Measurements from ENCODE around the gene HES5. TPM values are rescaled to one million over a fixed set of nuclear protein-coding genes. Genes with fewer than 3 reads are reported as not detected.

HES5 gene
- total and polyA plus RNA-seq, 5 donors: 0.52 to 1.8 (median 0.94) TPM

- 88% methylated on average over 25 of the region's 25 CpGs for WGBS
- no peaks in the 10 kb centered on the region for H3K27me3 ChIP-seq (ENCODE audit: control insufficient read depth, insufficient read depth)
- no peak for ATAC-seq
- no peak overlapping the region for H3K4me3 ChIP-seq (ENCODE audit: low read length)
- H3K9me3 ChIP-seq (ENCODE audit: control insufficient read depth, low read length): no peaks in the 10 kb centered on the region
- intact Hi-C loops (cut with DNase I): no loop called here
- peaks cover 3% of the 10 kb centered on the region for H3K4me1 ChIP-seq (ENCODE audit: control insufficient read depth, insufficient read depth, low read length)
- no peak overlapping the region for H3K27ac ChIP-seq (ENCODE audit: low read length)
- DNase-seq: no peak
Observed at GRCh38 chr1:2519029-2519685, 10.9 kb downstream of the HES5 start.

- no peak overlapping the region for H3K4me3 ChIP-seq (ENCODE audit: low read length)
- no peaks in the 10 kb centered on the region for H3K4me1 ChIP-seq (ENCODE audit: control insufficient read depth, insufficient read depth, low read length)
- no peaks in the 10 kb centered on the region for H3K9me3 ChIP-seq (ENCODE audit: control insufficient read depth, low read length)
- intact Hi-C loops (cut with DNase I): no loop called here
- 92% methylated on average over 26 of the region's 26 CpGs for WGBS
- ATAC-seq: no peak
- H3K27me3 ChIP-seq (ENCODE audit: control insufficient read depth, insufficient read depth): no peaks in the 10 kb centered on the region
- DNase-seq: no peak
- no peak overlapping the region for H3K27ac ChIP-seq (ENCODE audit: low read length)
Observed at GRCh38 chr1:2518528-2518927, 11.5 kb downstream of the HES5 start.

- Histone ChIP-seq H3K27ac (ENCODE audit: low read length) (no peak overlapping the region), H3K27me3 (ENCODE audit: control insufficient read depth, insufficient read depth) (no peaks in the 10 kb centered on the region), H3K4me3 (ENCODE audit: low read length) (no peak overlapping the region), H3K4me1 (ENCODE audit: control insufficient read depth, insufficient read depth, low read length) (no peaks in the 10 kb centered on the region), H3K9me3 (ENCODE audit: control insufficient read depth, low read length) (no peaks in the 10 kb centered on the region)
- intact Hi-C loops (cut with DNase I): no loop called here
- DNase-seq: no peak
- no peak for ATAC-seq
- 92% methylated on average over 17 of the region's 17 CpGs for WGBS
Observed at GRCh38 chr1:2517966-2518365, 12.1 kb downstream of the HES5 start.

- Histone ChIP-seq H3K27ac (ENCODE audit: low read length) (no peak overlapping the region), H3K4me1 (ENCODE audit: control insufficient read depth, insufficient read depth, low read length) (no peaks in the 10 kb centered on the region), H3K4me3 (ENCODE audit: low read length) (no peak overlapping the region), H3K27me3 (ENCODE audit: control insufficient read depth, insufficient read depth) (no peaks in the 10 kb centered on the region), H3K9me3 (ENCODE audit: control insufficient read depth, low read length) (no peaks in the 10 kb centered on the region)
- 95% methylated on average over 14 of the region's 14 CpGs for WGBS
- ATAC-seq (no peak), DNase-seq (no peak)
- intact Hi-C loops (cut with DNase I): no loop called here
Observed at GRCh38 chr1:2516946-2517345, 13.1 kb downstream of the HES5 start.

GRCh38 chr1:2516124-2516523 is 13.9 kb downstream of the HES5 start:
- H3K9me3 ChIP-seq (ENCODE audit: control insufficient read depth, low read length): no peaks in the 10 kb centered on the region
- no peak overlapping the region for H3K4me3 ChIP-seq (ENCODE audit: low read length)
- H3K4me1 ChIP-seq (ENCODE audit: control insufficient read depth, insufficient read depth, low read length): no peaks in the 10 kb centered on the region
- no peak for ATAC-seq
- intact Hi-C loops (cut with DNase I): no loop called here
- no peaks in the 10 kb centered on the region for H3K27me3 ChIP-seq (ENCODE audit: control insufficient read depth, insufficient read depth)
- H3K27ac ChIP-seq (ENCODE audit: low read length): no peak overlapping the region
- no peak for DNase-seq
- WGBS: 96% methylated on average over 17 of the region's 17 CpGs

GRCh38 chr1:2515763-2516080 is 14.3 kb downstream of the HES5 start:
- ATAC-seq (no peak), DNase-seq (no peak)
- 94% methylated on average over 11 of the region's 11 CpGs for WGBS
- intact Hi-C loops (cut with DNase I): no loop called here
- H3K27ac ChIP-seq (ENCODE audit: low read length): no peak overlapping the region
- no peaks in the 10 kb centered on the region for H3K9me3 ChIP-seq (ENCODE audit: control insufficient read depth, low read length)
- no peaks in the 10 kb centered on the region for H3K27me3 ChIP-seq (ENCODE audit: control insufficient read depth, insufficient read depth)
- no peaks in the 10 kb centered on the region for H3K4me1 ChIP-seq (ENCODE audit: control insufficient read depth, insufficient read depth, low read length)
- H3K4me3 ChIP-seq (ENCODE audit: low read length): no peak overlapping the region

GRCh38 chr1:2514863-2515762 is 14.9 kb downstream of the HES5 start:
- no peak overlapping the region for H3K4me3 ChIP-seq (ENCODE audit: low read length)
- no peak for DNase-seq
- 91% methylated on average over 45 of the region's 45 CpGs for WGBS
- no peaks in the 10 kb centered on the region for H3K9me3 ChIP-seq (ENCODE audit: control insufficient read depth, low read length)
- H3K27me3 ChIP-seq (ENCODE audit: control insufficient read depth, insufficient read depth): no peaks in the 10 kb centered on the region
- intact Hi-C loops (cut with DNase I): no loop called here
- no peak overlapping the region for H3K27ac ChIP-seq (ENCODE audit: low read length)
- no peaks in the 10 kb centered on the region for H3K4me1 ChIP-seq (ENCODE audit: control insufficient read depth, insufficient read depth, low read length)
- ATAC-seq: no peak

- no peak for DNase-seq
- Histone ChIP-seq H3K9me3 (ENCODE audit: control insufficient read depth, low read length) (no peaks in the 10 kb centered on the region), H3K27ac (ENCODE audit: low read length) (no peak overlapping the region), H3K27me3 (ENCODE audit: control insufficient read depth, insufficient read depth) (no peaks in the 10 kb centered on the region), H3K4me1 (ENCODE audit: control insufficient read depth, insufficient read depth, low read length) (no peaks in the 10 kb centered on the region), H3K4me3 (ENCODE audit: low read length) (no peak overlapping the region)
- no peak for ATAC-seq
- intact Hi-C loops (cut with DNase I): no loop called here
- WGBS: 92% methylated on average over 43 of the region's 43 CpGs
Observed at GRCh38 chr1:2513939-2514652, 16.0 kb downstream of the HES5 start.

- H3K9me3 ChIP-seq (ENCODE audit: control insufficient read depth, low read length): no peaks in the 10 kb centered on the region
- 88% methylated on average over 31 of the region's 31 CpGs for WGBS
Observed at GRCh38 chr1:2512862-2513421, 17.1 kb downstream of the HES5 start.

GRCh38 chr1:2510366-2511155 is 19.5 kb downstream of the HES5 start:
- DNase-seq: no peak
- Histone ChIP-seq H3K4me1 (ENCODE audit: control insufficient read depth, insufficient read depth, low read length) (no peaks in the 10 kb centered on the region), H3K9me3 (ENCODE audit: control insufficient read depth, low read length) (no peaks in the 10 kb centered on the region), H3K27me3 (ENCODE audit: control insufficient read depth, insufficient read depth) (no peaks in the 10 kb centered on the region), H3K27ac (ENCODE audit: low read length) (no peak overlapping the region), H3K4me3 (ENCODE audit: low read length) (no peak overlapping the region)
- intact Hi-C loops (cut with DNase I): no loop called here
- 94% methylated on average over 27 of the region's 27 CpGs for WGBS
- ATAC-seq: no peak

More at GRCh38 chr1:2512862-2513421, 17.1 kb downstream of the HES5 start:
- H3K27me3 ChIP-seq (ENCODE audit: control insufficient read depth, insufficient read depth): no peaks in the 10 kb centered on the region
- H3K27ac ChIP-seq (ENCODE audit: low read length): no peak overlapping the region
- ATAC-seq: no peak
- no peak for DNase-seq
- intact Hi-C loops (cut with DNase I): no loop called here
- H3K4me3 ChIP-seq (ENCODE audit: low read length): no peak overlapping the region
- no peaks in the 10 kb centered on the region for H3K4me1 ChIP-seq (ENCODE audit: control insufficient read depth, insufficient read depth, low read length)
